ENCODE results near the gene HNRNPA1L2.
A peak's percentile ranks its signal among the peaks of the same experiment; 100 is the strongest.
"Not testable (repeated sequence)": the region's sequence is repeated elsewhere in the genome, so short reads cannot be mapped to it uniquely, and the experiment has no call there.

The HNRNPA1L2 gene

GRCh38 chr13:52650731-52651130 is 8.5 kb downstream of the HNRNPA1L2 start:
- DNase-seq: no peak

DNA sequence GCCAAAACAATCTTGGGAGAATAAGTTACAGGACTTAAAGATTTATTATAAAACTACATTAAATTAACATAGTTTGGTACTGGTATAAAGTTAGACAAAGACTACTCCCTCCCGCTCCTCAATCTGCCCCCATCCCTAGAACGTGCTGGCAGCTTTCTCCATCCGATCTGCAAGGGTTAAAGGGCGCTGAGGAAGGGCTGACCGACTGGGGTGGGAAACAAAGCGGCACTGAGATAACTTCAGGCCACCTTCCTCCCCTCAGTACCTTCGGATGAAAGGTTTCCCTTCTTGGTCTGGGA is 9.6 kb downstream of the HNRNPA1L2 start:
- DNase-seq: peak; percentile 65

GRCh38 chr13:52652196-52652979 is 10.2 kb downstream of the HNRNPA1L2 start, which contains the start of gene SUGT1:
SUGT1 (plus strand) TSS chr13:52652836; CDS start chr13:52652921, 85 bp downstream.
- DNase-seq: peak; percentile 96

GRCh38 chr13:52652980-52653303 is 10.7 kb downstream of the HNRNPA1L2 start:
- DNase-seq: no peak

DNA sequence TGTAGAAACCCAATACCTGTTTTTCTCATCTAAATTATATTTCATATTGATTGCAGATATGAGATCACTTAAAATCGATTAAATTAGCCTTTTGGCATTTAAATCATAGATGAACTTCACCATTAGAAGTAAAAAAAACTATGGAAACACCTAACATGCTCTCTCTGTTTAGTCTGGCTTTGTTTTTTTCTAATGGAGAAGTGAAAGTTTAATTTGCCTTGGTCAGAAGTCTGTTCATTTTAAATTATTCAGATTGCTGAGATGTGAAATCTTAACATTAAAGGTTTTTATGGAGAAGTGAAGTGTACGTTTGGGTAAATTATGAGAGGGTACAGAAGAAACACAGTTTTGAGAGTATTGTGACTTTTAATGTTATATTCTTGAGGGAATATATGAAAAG is 17.1 kb downstream of the HNRNPA1L2 start:
- no peak for DNase-seq

GRCh38 chr13:52664272-52664671 is 22.0 kb downstream of the HNRNPA1L2 start:
- no peak for DNase-seq

GRCh38 chr13:52665325-52665724 is 23.1 kb downstream of the HNRNPA1L2 start:
- no peak for DNase-seq

DNA sequence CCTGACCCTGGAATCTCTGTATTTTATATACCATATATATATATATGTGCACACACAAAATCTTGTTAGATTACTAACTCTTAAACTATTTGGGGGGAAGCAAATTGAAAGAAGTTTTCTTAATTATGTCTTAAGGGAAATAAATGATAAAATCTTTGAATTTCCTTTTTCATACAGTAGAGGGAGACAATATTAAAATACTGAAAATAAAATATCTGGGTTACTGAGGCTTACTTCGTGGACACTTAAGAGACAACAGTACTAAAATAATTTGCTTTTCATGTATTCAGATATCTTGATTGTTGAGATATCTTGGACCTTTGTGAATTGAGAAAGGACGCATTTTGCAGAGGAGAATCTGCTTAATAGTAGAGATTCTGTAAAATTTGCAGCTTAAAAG is 27.4 kb downstream of the HNRNPA1L2 start:
- DNase-seq: no peak

GRCh38 chr13:52670726-52671125 is 28.5 kb downstream of the HNRNPA1L2 start:
- no peak for DNase-seq

DNA sequence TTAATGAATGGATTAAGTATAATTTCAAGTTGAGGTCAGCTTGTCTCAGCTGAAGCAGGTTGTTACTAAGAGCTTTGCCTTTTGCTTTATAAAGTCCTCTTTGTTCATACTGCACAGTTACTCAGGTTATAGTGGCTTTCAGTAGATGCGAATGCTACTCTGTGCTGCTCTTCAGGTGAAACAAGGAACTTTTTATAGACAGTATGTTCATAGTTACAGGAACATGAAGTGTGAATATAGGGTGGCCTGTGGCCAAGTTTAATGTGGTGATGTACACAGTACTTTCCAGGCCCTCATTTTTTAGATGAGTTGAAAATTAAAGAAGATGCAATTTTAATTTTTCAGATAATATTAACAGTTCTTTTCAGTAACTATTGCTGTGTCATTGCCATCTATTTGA is 31.2 kb downstream of the HNRNPA1L2 start:
- DNase-seq: no peak

DNA sequence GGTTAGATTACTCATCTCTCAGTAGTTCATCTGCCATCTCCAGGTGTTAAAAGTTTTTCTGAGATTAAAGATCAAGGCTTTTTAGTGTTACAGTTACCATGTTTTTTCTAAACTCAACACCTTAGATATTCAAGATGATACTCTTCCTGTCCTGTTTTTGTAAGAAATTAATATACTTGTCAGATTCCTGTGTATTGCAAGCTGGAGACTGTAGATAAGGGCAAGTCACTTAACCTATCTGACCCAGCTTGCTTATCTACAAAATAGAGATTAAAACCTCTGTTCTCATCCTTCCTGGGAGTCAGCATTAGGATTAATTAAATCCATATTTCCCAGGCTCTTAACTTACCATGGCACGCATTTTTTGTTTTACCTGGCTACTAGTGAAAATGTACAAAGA is 35.6 kb downstream of the HNRNPA1L2 start:
- no peak for DNase-seq

DNA sequence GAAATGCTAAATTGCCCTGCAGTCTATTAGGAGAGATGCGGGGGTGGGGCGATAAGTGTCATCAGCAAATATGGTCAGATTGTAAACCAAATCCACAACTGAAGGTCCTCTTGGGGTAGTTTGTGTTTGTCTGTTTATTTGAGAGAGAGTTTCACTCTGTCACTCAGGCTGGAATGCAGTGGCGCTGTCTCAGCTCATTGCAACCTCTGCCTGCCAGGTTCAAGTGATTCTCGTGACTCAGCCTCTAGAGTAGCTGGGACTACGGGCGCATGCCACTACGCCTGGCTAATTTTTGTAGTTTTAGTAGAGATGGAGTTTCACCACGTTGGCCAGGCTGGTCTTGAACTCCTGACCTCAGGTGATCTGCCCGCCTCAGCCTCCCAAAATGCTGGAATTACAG is 43.6 kb downstream of the HNRNPA1L2 start:
- DNase-seq: not testable (repeated sequence)

- no peak for DNase-seq
Observed at GRCh38 chr13:52686376-52686775, 44.1 kb downstream of the HNRNPA1L2 start.

Data from NCI-H1092 (cell line).